HUES64 (cell line): Measurements from ENCODE around the gene ZNF471.
A peak's percentile ranks its signal among the peaks of the same experiment; 100 is the strongest.

Experiments
- H3K27ac ChIP-seq: 2 replicates; pipeline ENCODE4 v1.7.0; 2013; ENCODE audit warnings: low read depth, low read length, inconsistent platforms
- H3K27me3 ChIP-seq: 2 replicates; pipeline ENCODE4 v1.6.1; 2013; ENCODE audit warnings: mild to moderate bottlenecking, low read length; ENCODE audit not compliant: insufficient read depth
- H3K36me3 ChIP-seq: 2 replicates; pipeline ENCODE4 v1.6.1; 2013; ENCODE audit warnings: mild to moderate bottlenecking, low read length; ENCODE audit not compliant: insufficient read depth
- H3K4me1 ChIP-seq: 2 replicates; pipeline ENCODE4 v1.6.1; 2013; ENCODE audit warnings: mild to moderate bottlenecking, low read length, moderate library complexity; ENCODE audit not compliant: insufficient read depth
- H3K4me3 ChIP-seq: 2 replicates; pipeline ENCODE4 v1.5.1; 2013; ENCODE audit warnings: mild to moderate bottlenecking, low read length, moderate library complexity
- H3K9ac ChIP-seq: 2 replicates; pipeline ENCODE4 v1.6.1; 2013; ENCODE audit warnings: mild to moderate bottlenecking, low read depth, low read length
- H3K9me3 ChIP-seq: 2 replicates; pipeline ENCODE4 v1.6.1; 2013; ENCODE audit warnings: low read depth, low read length; ENCODE audit not compliant: insufficient read depth
- WGBS: fragments of 150-250, 120-280 bp; methylation state at CpG from one replicate; pipeline ENCODE4 v1.1.7; 2013; ENCODE audit warnings: missing lambda C conversion rate; 5-methylcytosine and 5-hydroxymethylcytosine counted together

Gene ZNF471

DNA sequence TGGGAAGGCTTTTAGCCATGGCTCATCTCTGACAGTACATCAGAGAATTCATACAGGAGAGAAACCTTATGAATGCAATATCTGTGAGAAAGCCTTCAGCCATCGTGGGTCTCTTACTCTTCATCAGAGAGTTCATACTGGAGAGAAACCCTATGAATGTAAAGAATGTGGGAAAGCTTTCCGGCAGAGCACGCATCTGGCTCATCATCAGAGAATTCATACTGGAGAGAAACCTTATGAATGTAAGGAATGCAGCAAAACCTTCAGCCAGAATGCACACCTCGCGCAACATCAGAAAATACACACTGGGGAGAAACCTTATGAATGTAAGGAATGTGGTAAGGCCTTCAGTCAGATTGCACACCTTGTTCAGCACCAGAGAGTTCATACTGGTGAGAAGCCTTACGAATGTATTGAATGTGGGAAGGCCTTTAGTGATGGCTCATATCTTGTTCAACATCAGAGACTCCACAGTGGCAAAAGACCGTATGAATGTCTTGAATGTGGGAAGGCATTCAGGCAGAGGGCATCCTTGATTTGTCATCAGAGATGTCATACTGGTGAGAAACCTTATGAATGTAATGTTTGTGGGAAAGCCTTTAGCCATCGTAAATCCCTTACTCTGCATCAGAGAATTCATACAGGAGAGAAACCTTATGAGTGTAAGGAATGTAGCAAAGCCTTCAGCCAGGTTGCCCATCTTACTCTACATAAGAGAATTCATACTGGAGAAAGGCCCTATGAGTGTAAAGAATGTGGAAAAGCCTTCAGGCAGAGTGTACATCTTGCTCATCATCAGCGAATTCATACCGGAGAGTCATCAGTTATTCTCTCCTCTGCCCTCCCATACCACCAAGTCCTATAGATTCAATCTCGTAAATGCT is 70.3 kb downstream of the ZNF471 start:
- Histone ChIP-seq H3K9me3 (peaks cover 99% of the 10 kb centered on the region), H3K4me3 (peak overlapping the region; percentile 5; the same call in 1 of the 2 replicates), H3K36me3 (peaks cover 59% of the 10 kb centered on the region), H3K27me3 (no peaks in the 10 kb centered on the region), H3K27ac (no peak overlapping the region), H3K9ac (no peak overlapping the region), H3K4me1 (no peaks in the 10 kb centered on the region)
- WGBS, result 95% methylated on average over 10 of the region's 11 CpGs
